Duodenal mucosa (tissue), 2 donors: Measurements from ENCODE around the gene HDHD5.
A peak's percentile ranks its signal among the peaks of the same experiment; 100 is the strongest.

Source experiments
- H3K27ac ChIP-seq: one replicate; pipeline ENCODE4 v1.7.0; 2013; ENCODE audit warnings: low read depth, low read length
- H3K27me3 ChIP-seq, 2 donors: one replicate each; pipeline ENCODE4 v1.7.0; 2013; ENCODE audit warnings: low read length in 2 of 2, control low read depth in 1 of 2; ENCODE audit not compliant: insufficient read depth in 2 of 2, control insufficient read depth in 1 of 2
- H3K36me3 ChIP-seq, 2 donors: one replicate each; pipeline ENCODE4 v1.7.0; 2013; ENCODE audit warnings: low read length in 2 of 2, control low read depth in 1 of 2; ENCODE audit not compliant: insufficient read depth in 2 of 2, control insufficient read depth in 1 of 2
- H3K4me1 ChIP-seq, 2 donors: one replicate each; pipeline ENCODE4 v1.7.0; 2013; ENCODE audit warnings: low read length in 2 of 2, control low read depth in 1 of 2; ENCODE audit not compliant: insufficient read depth in 2 of 2, control insufficient read depth in 1 of 2
- H3K4me3 ChIP-seq, 2 donors: one replicate each; pipeline ENCODE4 v1.7.0; 2013; ENCODE audit warnings: low read length in 2 of 2, low read depth in 1 of 2
- H3K9ac ChIP-seq, 2 donors: one replicate each; pipeline ENCODE4 v1.7.0; 2013; ENCODE audit warnings: low read length in 2 of 2, low read depth in 1 of 2
- H3K9me3 ChIP-seq, 2 donors: one replicate each; pipeline ENCODE4 v1.7.0; 2013; ENCODE audit warnings: low read length in 2 of 2, control low read depth in 1 of 2; ENCODE audit not compliant: control insufficient read depth in 1 of 2

HDHD5 gene

GRCh38 chr22:17121233-17122195 is 37.6 kb downstream of the HDHD5 start, which contains the start of gene TMEM121B:
TSS of gene TMEM121B (minus strand) at chr22:17121360. CDS start at chr22:17121127, 233 bp downstream.
- no peaks in the 10 kb centered on the region for H3K9me3 ChIP-seq
- H3K4me1 ChIP-seq, result peaks cover 11 to 18% of the 10 kb centered on the region in 2 donors
- H3K9ac ChIP-seq, result no peak within 1 kb of the TSS
- H3K27me3 ChIP-seq, result peaks cover 14 to 20% of the 10 kb centered on the region in 2 donors
- no peak within 1 kb of the TSS for H3K27ac ChIP-seq
- no peaks in the 10 kb centered on the region for H3K36me3 ChIP-seq
- H3K4me3 ChIP-seq, result peak within 1 kb of the TSS; percentile 50 to 63

- Histone ChIP-seq H3K4me3 (peak overlapping the region; percentile 36 to 46), H3K9ac (no peak overlapping the region), H3K9me3 (no peaks in the 10 kb centered on the region), H3K27me3 (peaks cover 14 to 20% of the 10 kb centered on the region in 2 donors), H3K27ac (no peak overlapping the region), H3K4me1 (peaks cover 11 to 18% of the 10 kb centered on the region in 2 donors), H3K36me3 (no peaks in the 10 kb centered on the region)
These were observed 38.3 kb downstream of the HDHD5 start for GRCh38 chr22:17120711-17121232.

- Histone ChIP-seq H3K9ac (no peak overlapping the region), H3K4me3 (no peak overlapping the region), H3K27me3 (peaks cover 14 to 20% of the 10 kb centered on the region in 2 donors), H3K4me1 (peaks cover 11 to 18% of the 10 kb centered on the region in 2 donors), H3K27ac (no peak overlapping the region), H3K36me3 (no peaks in the 10 kb centered on the region), H3K9me3 (no peaks in the 10 kb centered on the region)
These were observed 38.8 kb downstream of the HDHD5 start for GRCh38 chr22:17120281-17120680.

- Histone ChIP-seq H3K4me3 (no peak overlapping the region), H3K27me3 (peaks cover 14 to 20% of the 10 kb centered on the region in 2 donors), H3K27ac (no peak overlapping the region), H3K4me1 (peaks cover 11 to 18% of the 10 kb centered on the region in 2 donors), H3K9me3 (no peaks in the 10 kb centered on the region), H3K36me3 (no peaks in the 10 kb centered on the region), H3K9ac (no peak overlapping the region)
These were observed 39.4 kb downstream of the HDHD5 start for GRCh38 chr22:17119481-17120202.

GRCh38 chr22:17118342-17118741 is 40.7 kb downstream of the HDHD5 start:
- Histone ChIP-seq H3K9ac (no peak overlapping the region), H3K4me1 (peaks cover 11 to 18% of the 10 kb centered on the region in 2 donors), H3K4me3 (no peak overlapping the region), H3K9me3 (no peaks in the 10 kb centered on the region), H3K36me3 (no peaks in the 10 kb centered on the region), H3K27me3 (peaks cover 14 to 20% of the 10 kb centered on the region in 2 donors), H3K27ac (no peak overlapping the region)

GRCh38 chr22:17117890-17118289 is 41.2 kb downstream of the HDHD5 start:
- H3K27me3 ChIP-seq, result peaks cover 14 to 20% of the 10 kb centered on the region in 2 donors
- no peak overlapping the region for H3K9ac ChIP-seq
- H3K36me3 ChIP-seq, result no peaks in the 10 kb centered on the region
- H3K9me3 ChIP-seq, result no peaks in the 10 kb centered on the region
- no peak overlapping the region for H3K4me3 ChIP-seq
- no peak overlapping the region for H3K27ac ChIP-seq
- peaks cover 11 to 18% of the 10 kb centered on the region in 2 donors for H3K4me1 ChIP-seq

- Histone ChIP-seq H3K4me3 (no peak overlapping the region), H3K4me1 (peaks cover 11 to 18% of the 10 kb centered on the region in 2 donors)
These were observed 41.7 kb downstream of the HDHD5 start for GRCh38 chr22:17117400-17117799.

GRCh38 chr22:17116572-17117330 is 42.3 kb downstream of the HDHD5 start:
- no peaks in the 10 kb centered on the region for H3K9me3 ChIP-seq
- peaks cover 11 to 18% of the 10 kb centered on the region in 2 donors for H3K4me1 ChIP-seq
- H3K27ac ChIP-seq, result no peak overlapping the region
- H3K36me3 ChIP-seq, result no peaks in the 10 kb centered on the region
- peaks cover 5 to 12% of the 10 kb centered on the region in 2 donors for H3K27me3 ChIP-seq
- no peak overlapping the region for H3K9ac ChIP-seq
- H3K4me3 ChIP-seq, result no peak overlapping the region

More at GRCh38 chr22:17117400-17117799, 41.7 kb downstream of the HDHD5 start:
- Histone ChIP-seq H3K9ac (no peak overlapping the region), H3K36me3 (no peaks in the 10 kb centered on the region), H3K27me3 (peaks cover 11 to 19% of the 10 kb centered on the region in 2 donors), H3K27ac (no peak overlapping the region), H3K9me3 (no peaks in the 10 kb centered on the region)

- Histone ChIP-seq H3K4me3 (no peak overlapping the region), H3K4me1 (peaks cover 11 to 14% of the 10 kb centered on the region in 2 donors), H3K36me3 (no peaks in the 10 kb centered on the region), H3K27ac (no peak overlapping the region), H3K27me3 (peaks cover 0 to 8% of the 10 kb centered on the region in 2 donors), H3K9me3 (no peaks in the 10 kb centered on the region), H3K9ac (no peak overlapping the region)
These were observed 43.0 kb downstream of the HDHD5 start for GRCh38 chr22:17115945-17116565.
